BE2C (cell line): Measurements from ENCODE around the gene TMEM151A.
A peak's percentile ranks its signal among the peaks of the same experiment; 100 is the strongest.
"Not testable (repeated sequence)": the region's sequence is repeated elsewhere in the genome, so short reads cannot be mapped to it uniquely, and the experiment has no call there.

Experiments
- DNase-seq: peaks from one replicate; pipeline ENCODE4 v3.0.0-alpha.2; 2020
- H3K27me3 ChIP-seq: fragments of 250-450 bp; sonication (Bioruptor Pico); 2 replicates; pipeline ENCODE4 v1.5.1; 2020; ENCODE audit warnings: mild to moderate bottlenecking
- H3K36me3 ChIP-seq: fragments of 250-450 bp; sonication (Bioruptor Pico); 2 replicates; pipeline ENCODE4 v1.5.1; 2020; ENCODE audit warnings: mild to moderate bottlenecking
- H3K4me1 ChIP-seq: fragments of 250-450 bp; sonication (Bioruptor Pico); 2 replicates; pipeline ENCODE4 v1.5.1; 2020
- H3K4me3 ChIP-seq: 2 replicates; pipeline ENCODE4 v1.5.1; 2011; ENCODE audit warnings: low read depth, low read length
- H3K9me3 ChIP-seq: fragments of 250-450 bp; sonication (Bioruptor Pico); 2 replicates; pipeline ENCODE4 v1.5.1; 2020
- TF ChIP-seq, protein P1 (sequence below): IDR thresholded peaks from 2 replicates; pipeline ENCODE4 v1.5.1; 2012; ENCODE audit warnings: mild to moderate bottlenecking, low read depth, low read length

TMEM151A gene

DNA sequence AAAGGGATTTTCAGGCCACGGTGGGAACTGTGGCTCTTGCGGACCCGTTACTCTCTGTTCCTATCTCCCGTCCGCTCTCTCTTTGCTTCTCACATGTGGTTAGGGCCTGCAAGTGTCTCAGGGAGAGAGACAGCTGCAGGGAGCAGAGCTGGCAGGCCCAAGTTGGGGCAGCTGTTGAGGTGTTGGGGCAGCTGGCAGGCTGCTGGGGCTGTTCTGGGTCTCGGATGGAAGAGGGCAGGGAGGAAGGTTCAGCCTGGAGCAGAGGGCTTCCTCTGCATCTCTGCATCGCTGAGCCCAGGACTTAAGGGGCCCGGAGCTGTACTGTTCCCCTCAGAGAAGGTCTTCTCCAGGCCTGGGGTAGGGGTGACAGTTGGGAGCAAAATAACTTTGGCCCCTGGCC lies 16.3 kb upstream of the TMEM151A start:
- Histone ChIP-seq H3K9me3 (no peaks in the 10 kb centered on the region), H3K4me1 (peaks cover 9% of the 10 kb centered on the region), H3K36me3 (peaks cover 44% of the 10 kb centered on the region), H3K4me3 (no peak overlapping the region), H3K27me3 (no peaks in the 10 kb centered on the region)
- no peak for DNase-seq
- TF ChIP-seq, protein P1, sequence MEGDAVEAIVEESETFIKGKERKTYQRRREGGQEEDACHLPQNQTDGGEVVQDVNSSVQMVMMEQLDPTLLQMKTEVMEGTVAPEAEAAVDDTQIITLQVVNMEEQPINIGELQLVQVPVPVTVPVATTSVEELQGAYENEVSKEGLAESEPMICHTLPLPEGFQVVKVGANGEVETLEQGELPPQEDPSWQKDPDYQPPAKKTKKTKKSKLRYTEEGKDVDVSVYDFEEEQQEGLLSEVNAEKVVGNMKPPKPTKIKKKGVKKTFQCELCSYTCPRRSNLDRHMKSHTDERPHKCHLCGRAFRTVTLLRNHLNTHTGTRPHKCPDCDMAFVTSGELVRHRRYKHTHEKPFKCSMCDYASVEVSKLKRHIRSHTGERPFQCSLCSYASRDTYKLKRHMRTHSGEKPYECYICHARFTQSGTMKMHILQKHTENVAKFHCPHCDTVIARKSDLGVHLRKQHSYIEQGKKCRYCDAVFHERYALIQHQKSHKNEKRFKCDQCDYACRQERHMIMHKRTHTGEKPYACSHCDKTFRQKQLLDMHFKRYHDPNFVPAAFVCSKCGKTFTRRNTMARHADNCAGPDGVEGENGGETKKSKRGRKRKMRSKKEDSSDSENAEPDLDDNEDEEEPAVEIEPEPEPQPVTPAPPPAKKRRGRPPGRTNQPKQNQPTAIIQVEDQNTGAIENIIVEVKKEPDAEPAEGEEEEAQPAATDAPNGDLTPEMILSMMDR, result no peak

DNA sequence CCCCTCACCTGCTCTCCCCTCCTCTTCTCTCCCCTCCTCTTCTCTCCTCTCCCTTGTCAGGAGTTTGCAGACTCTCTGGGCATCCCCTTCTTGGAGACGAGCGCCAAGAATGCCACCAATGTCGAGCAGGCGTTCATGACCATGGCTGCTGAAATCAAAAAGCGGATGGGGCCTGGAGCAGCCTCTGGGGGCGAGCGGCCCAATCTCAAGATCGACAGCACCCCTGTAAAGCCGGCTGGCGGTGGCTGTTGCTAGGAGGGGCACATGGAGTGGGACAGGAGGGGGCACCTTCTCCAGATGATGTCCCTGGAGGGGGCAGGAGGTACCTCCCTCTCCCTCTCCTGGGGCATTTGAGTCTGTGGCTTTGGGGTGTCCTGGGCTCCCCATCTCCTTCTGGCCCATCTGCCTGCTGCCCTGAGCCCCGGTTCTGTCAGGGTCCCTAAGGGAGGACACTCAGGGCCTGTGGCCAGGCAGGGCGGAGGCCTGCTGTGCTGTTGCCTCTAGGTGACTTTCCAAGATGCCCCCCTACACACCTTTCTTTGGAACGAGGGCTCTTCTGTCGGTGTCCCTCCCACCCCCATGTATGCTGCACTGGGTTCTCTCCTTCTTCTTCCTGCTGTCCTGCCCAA lies 15.6 kb upstream of the TMEM151A start:
- peaks cover 39% of the 10 kb centered on the region for H3K36me3 ChIP-seq
- no peak for DNase-seq
- no peak overlapping the region for H3K4me3 ChIP-seq
- TF ChIP-seq, protein P1, result no peak
- H3K9me3 ChIP-seq, result no peaks in the 10 kb centered on the region
- H3K4me1 ChIP-seq, result peaks cover 16% of the 10 kb centered on the region
- H3K27me3 ChIP-seq, result no peaks in the 10 kb centered on the region

DNA sequence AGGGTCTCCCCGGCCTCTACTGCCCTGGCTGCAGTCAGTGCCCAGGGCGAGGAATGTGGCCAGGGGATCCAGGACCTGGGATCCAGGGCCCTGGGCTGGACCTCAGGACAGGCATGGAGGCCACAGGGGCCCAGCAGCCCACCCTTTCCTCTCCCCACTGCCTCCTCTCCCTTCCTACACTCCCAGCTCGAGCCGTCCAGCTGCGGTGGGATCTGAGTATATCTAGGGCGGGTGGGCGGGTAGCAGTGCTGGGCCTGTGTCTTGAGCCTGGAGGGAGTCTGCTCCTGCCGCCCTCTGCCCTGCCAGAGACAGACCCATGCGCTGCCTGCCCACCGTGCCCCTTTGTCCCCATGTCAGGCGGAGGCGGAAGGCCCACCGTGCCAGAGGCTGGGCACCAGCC lies 15.1 kb upstream of the TMEM151A start:
- not testable (repeated sequence) for H3K4me3 ChIP-seq, DNase-seq, H3K9me3 ChIP-seq, H3K27me3 ChIP-seq
- H3K36me3 ChIP-seq, result peaks cover 39% of the 10 kb centered on the region
- H3K4me1 ChIP-seq, result peaks cover 17% of the 10 kb centered on the region

DNA sequence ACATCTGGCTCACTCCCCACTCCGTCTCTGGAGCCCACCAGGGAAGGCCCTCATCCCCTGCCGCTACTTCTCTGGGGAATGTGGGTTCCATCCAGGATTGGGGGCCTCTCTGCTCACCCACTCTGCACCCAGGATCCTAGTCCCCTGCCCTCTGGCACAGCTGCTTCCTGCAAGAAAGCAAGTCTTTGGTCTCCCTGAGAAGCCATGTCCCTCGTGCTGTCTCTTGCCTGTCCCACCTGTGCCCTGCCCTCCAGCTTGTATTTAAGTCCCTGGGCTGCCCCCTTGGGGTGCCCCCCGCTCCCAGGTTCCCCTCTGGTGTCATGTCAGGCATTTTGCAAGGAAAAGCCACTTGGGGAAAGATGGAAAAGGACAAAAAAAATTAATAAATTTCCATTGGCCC lies 14.6 kb upstream of the TMEM151A start:
- not testable (repeated sequence) for H3K4me3 ChIP-seq, H3K9me3 ChIP-seq, H3K27me3 ChIP-seq, DNase-seq
- H3K4me1 ChIP-seq, result peaks cover 21% of the 10 kb centered on the region
- peaks cover 35% of the 10 kb centered on the region for H3K36me3 ChIP-seq

DNA sequence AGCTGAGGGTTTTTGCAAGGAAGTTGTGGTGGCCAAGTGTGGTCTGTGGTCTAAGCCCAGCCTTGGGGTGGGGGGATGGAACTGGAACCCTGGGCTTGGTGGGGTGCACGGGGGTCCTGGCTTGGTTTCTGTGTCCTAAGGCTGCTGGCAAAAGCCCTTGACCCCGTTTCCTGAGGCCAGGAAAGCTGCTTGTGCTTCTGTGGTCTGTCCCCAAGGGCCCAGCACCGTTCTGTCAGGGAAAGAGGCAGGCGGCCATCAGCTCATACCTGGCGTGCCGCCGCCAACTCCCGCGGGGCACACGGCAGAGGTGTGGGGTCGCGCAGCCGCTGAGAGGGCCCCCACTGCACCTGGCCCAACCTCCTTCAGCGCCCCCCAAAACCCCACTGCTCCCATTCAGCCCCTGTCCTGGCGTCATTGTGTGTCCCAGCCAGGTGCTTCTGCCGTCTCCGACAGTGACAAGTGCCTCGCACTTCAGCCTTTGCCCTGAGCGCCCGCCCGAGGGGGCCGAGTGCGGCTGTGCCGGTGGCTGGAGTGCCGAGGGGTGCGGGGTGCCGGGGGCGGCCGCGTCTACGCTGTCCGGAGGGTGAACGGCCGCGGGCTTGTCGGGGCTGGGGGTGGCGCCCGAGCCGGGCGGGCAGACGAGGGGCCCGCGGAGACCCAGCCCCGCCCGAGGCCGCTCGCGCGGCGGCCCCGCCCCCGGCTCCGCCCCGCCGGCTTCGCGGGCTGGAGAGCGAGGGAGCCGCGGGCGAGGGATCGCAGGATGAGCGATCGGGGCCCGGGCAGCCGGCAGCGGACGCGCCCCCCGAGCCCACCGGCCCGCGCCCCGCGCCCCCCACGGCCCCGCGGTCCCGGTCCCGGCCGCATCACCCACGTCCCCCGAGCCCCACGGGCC lies 14.0 kb upstream of the TMEM151A start, which contains the start of gene CNIH2:
TSS of gene CNIH2 (plus strand) at position 705 of the 892 bp plus-strand sequence. CDS start 282 bp downstream, outside the sequence.
- Histone ChIP-seq H3K4me1 (peaks cover 24% of the 10 kb centered on the region), H3K27me3 (no peaks in the 10 kb centered on the region), H3K9me3 (no peaks in the 10 kb centered on the region), H3K4me3 (peak within 1 kb of the TSS; percentile 45), H3K36me3 (peaks cover 29% of the 10 kb centered on the region)
- TF ChIP-seq, protein P1, result no peak
- peak; percentile 69 for DNase-seq

DNA sequence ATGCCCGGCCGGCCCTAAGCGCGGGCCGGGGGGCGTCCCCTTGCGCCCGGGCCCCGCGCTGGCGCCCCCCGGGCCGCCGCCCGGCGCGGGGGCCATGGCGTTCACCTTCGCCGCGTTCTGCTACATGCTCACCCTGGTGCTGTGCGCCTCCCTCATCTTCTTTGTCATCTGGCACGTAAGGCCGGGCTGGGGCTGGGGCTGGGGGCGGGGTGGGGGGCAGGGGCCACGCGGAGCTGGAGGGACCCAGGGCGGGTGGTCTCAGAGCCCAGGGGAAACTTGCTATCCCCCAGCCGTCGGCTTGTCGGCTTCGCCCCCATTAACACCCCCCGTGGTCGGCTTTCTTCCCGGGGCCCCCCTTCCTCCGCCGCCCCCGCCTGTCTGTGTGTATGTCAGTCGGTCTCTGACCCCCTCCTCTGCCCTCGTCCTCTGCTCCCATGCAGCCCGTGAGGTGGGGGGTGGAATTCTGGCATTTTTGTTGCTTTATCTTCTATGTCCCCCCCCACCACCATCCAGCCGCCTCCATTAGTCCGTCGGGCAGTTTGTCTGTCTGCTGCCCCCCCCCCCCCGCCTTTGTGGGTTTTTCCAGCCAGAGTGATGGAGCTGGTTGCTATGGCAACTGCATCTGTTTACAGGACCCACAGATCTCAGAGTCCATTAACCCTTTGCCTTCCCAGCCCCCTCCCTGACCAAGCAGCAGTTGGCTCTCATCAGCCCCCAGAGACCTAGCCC lies 13.2 kb upstream of the TMEM151A start:
- Histone ChIP-seq H3K27me3 (no peaks in the 10 kb centered on the region), H3K4me3 (peak overlapping the region; percentile 45), H3K9me3 (no peaks in the 10 kb centered on the region), H3K36me3 (peaks cover 29% of the 10 kb centered on the region), H3K4me1 (peaks cover 29% of the 10 kb centered on the region)
- no peak for DNase-seq
- TF ChIP-seq, protein P1, result no peak
